ENCODE data around the gene ZBTB45. TPM values are rescaled to one million over a fixed set of nuclear protein-coding genes. Genes with fewer than 3 reads are reported as not detected.
A peak's percentile ranks its signal among the peaks of the same experiment; 100 is the strongest.

The ZBTB45 gene
- polyA plus RNA-seq, 3 donors, result 2.2 to 5.3 (median 2.6) TPM

- Histone ChIP-seq H3K9ac (ENCODE audit: insufficient read depth, low read length, poor library complexity, severe bottlenecking) (no peak overlapping the region), H3K27ac (ENCODE audit: low read depth in 1 of 2, low read length in 2 of 2) (no peak overlapping the region), H3K27me3 (ENCODE audit: control insufficient read depth in 2 of 2, insufficient read depth in 2 of 2, low read length in 2 of 2) (peaks cover 0 to 3% of the 10 kb centered on the region in 2 donors), H3K4me3 (replicated peaks in 1 of 3; ENCODE audit: low read depth in 2 of 3, low read length in 3 of 3) (no peak overlapping the region), H2AFZ (ENCODE audit: insufficient read depth, low read depth, low read length, poor library complexity, severe bottlenecking) (no peak overlapping the region), H3K4me1 (ENCODE audit: control insufficient read depth in 1 of 2, insufficient read depth in 2 of 2, low read length in 2 of 2) (no peaks in the 10 kb centered on the region), H3K4me2 (replicated peaks; ENCODE audit: extremely low read depth, low read length, poor library complexity, severe bottlenecking) (no peak overlapping the region), H3K79me2 (ENCODE audit: insufficient read depth, low read length) (no peaks in the 10 kb centered on the region), H3K9me3 (replicated peaks in 1 of 2; ENCODE audit: control insufficient read depth in 1 of 2, insufficient read depth in 1 of 2, low read length in 2 of 2) (no peaks in the 10 kb centered on the region), H3K36me3 (replicated peaks in 1 of 2; ENCODE audit: control insufficient read depth in 1 of 2, insufficient read depth in 2 of 2, low read length in 2 of 2) (no peaks in the 10 kb centered on the region), H4K20me1 (ENCODE audit: insufficient read depth, low read length) (no peaks in the 10 kb centered on the region)
- no peak for DNase-seq
- intact Hi-C loops (cut with micrococcal nuclease), result no loop called here
- no CpG with 5 or more reads among the region's 3 CpGs for WGBS (ENCODE audit: insufficient coverage)
- no peak for TF ChIP-seq CTCF (IDR thresholded peaks at IDR 0.05)
- Mint-ChIP-seq H3K4me1 (no peaks in the 10 kb centered on the region), H3K27me3 (ENCODE audit: low read depth in 3 of 3) (peaks cover 2 to 8% (median 3%) of the 10 kb centered on the region in 3 donors), H3K4me3 (no peak overlapping the region), H3K9me3 (peaks cover 0 to 2% (median 0%) of the 10 kb centered on the region in 7 donors), H3K27ac (no peak overlapping the region), H3K36me3 (no peaks in the 10 kb centered on the region)
These were observed 9.8 kb upstream of the ZBTB45 start for GRCh38 chr19:58529405-58529804.

- Histone ChIP-seq H3K9ac (ENCODE audit: insufficient read depth, low read length, poor library complexity, severe bottlenecking) (no peak overlapping the region), H3K9me3 (replicated peaks in 1 of 2; ENCODE audit: control insufficient read depth in 1 of 2, insufficient read depth in 1 of 2, low read length in 2 of 2) (no peaks in the 10 kb centered on the region), H3K4me1 (ENCODE audit: control insufficient read depth in 1 of 2, insufficient read depth in 2 of 2, low read length in 2 of 2) (peaks cover 27 to 28% of the 10 kb centered on the region in 2 donors), H3K36me3 (replicated peaks in 1 of 2; ENCODE audit: control insufficient read depth in 1 of 2, insufficient read depth in 2 of 2, low read length in 2 of 2) (no peaks in the 10 kb centered on the region), H3K4me2 (replicated peaks; ENCODE audit: extremely low read depth, low read length, poor library complexity, severe bottlenecking) (no peak overlapping the region), H3K79me2 (ENCODE audit: insufficient read depth, low read length) (peaks cover 14% of the 10 kb centered on the region), H3K27ac (ENCODE audit: low read depth in 1 of 2, low read length in 2 of 2) (no peak overlapping the region), H3K4me3 (replicated peaks in 1 of 3; ENCODE audit: low read depth in 2 of 3, low read length in 3 of 3) (no peak overlapping the region), H4K20me1 (ENCODE audit: insufficient read depth, low read length) (peaks cover 9% of the 10 kb centered on the region), H2AFZ (ENCODE audit: insufficient read depth, low read depth, low read length, poor library complexity, severe bottlenecking) (no peak overlapping the region), H3K27me3 (ENCODE audit: control insufficient read depth in 2 of 2, insufficient read depth in 2 of 2, low read length in 2 of 2) (no peaks in the 10 kb centered on the region)
- Mint-ChIP-seq H3K9me3 (peaks cover 0 to 3% (median 0%) of the 10 kb centered on the region in 7 donors), H3K4me1 (peaks cover 26% of the 10 kb centered on the region), H3K36me3 (peaks cover 0 to under 1% of the 10 kb centered on the region in 2 donors), H3K4me3 (no peak overlapping the region), H3K27me3 (ENCODE audit: low read depth in 3 of 3) (peaks cover 0 to 2% (median 2%) of the 10 kb centered on the region in 3 donors), H3K27ac (peak overlapping the region in 1 of 7 donors; percentile 0)
- intact Hi-C loops (cut with micrococcal nuclease), result no loop called here
- DNase-seq, result no peak
- 96% methylated on average over 2 of the region's 3 CpGs for WGBS (ENCODE audit: insufficient coverage)
- no peak for TF ChIP-seq CTCF (IDR thresholded peaks at IDR 0.05)
These were observed 3.1 kb upstream of the ZBTB45 start for GRCh38 chr19:58522709-58523108.

All from CD14-positive monocyte (primary cell).